GM18511 (cell line): ENCODE measurements around the gene WDFY4.

Experiments
- ATAC-seq: cut with Tn5 transposase; IDR thresholded peaks from one replicate; pipeline ENCODE4 v1.9.1; 2021; ENCODE audit warnings: mild to moderate bottlenecking, moderate library complexity; ENCODE audit not compliant: unreplicated experiment

The WDFY4 gene

GRCh38 chr10:48807791-48808470 is 123.3 kb downstream of the WDFY4 start:
- ATAC-seq, result no peak

- no peak for ATAC-seq
Observed at GRCh38 chr10:48809261-48809660, 124.6 kb downstream of the WDFY4 start.

- no peak for ATAC-seq
Observed at GRCh38 chr10:48811461-48811860, 126.8 kb downstream of the WDFY4 start.

GRCh38 chr10:48811917-48812316 is 127.2 kb downstream of the WDFY4 start:
- no peak for ATAC-seq

- ATAC-seq, result no peak
Observed at GRCh38 chr10:48813291-48813690, 128.6 kb downstream of the WDFY4 start.

GRCh38 chr10:48813825-48814224 is 129.2 kb downstream of the WDFY4 start:
- no peak for ATAC-seq

- ATAC-seq, result no peak
Observed at GRCh38 chr10:48814933-48815332, 130.3 kb downstream of the WDFY4 start.

- ATAC-seq, result no peak
Observed at GRCh38 chr10:48817141-48817540, 132.5 kb downstream of the WDFY4 start.

GRCh38 chr10:48818081-48818480 is 133.4 kb downstream of the WDFY4 start:
- no peak for ATAC-seq

GRCh38 chr10:48818861-48819520 is 134.3 kb downstream of the WDFY4 start:
- no peak for ATAC-seq

GRCh38 chr10:48819783-48820182 is 135.1 kb downstream of the WDFY4 start:
- ATAC-seq, result no peak

- no peak for ATAC-seq
Observed at GRCh38 chr10:48820231-48820630, 135.6 kb downstream of the WDFY4 start.

- ATAC-seq, result no peak
Observed at GRCh38 chr10:48820699-48821098, 136.0 kb downstream of the WDFY4 start.

- no peak for ATAC-seq
Observed at GRCh38 chr10:48821111-48821510, 136.4 kb downstream of the WDFY4 start.

GRCh38 chr10:48821692-48822091 is 137.0 kb downstream of the WDFY4 start:
- ATAC-seq, result no peak

- ATAC-seq, result no peak
Observed at GRCh38 chr10:48833674-48834073, 149.0 kb downstream of the WDFY4 start.

- no peak for ATAC-seq
Observed at GRCh38 chr10:48834189-48834965, 149.7 kb downstream of the WDFY4 start.

- ATAC-seq, result no peak
Observed at GRCh38 chr10:48835781-48836180, 151.1 kb downstream of the WDFY4 start.

- no peak for ATAC-seq
Observed at GRCh38 chr10:48836605-48837004, 151.9 kb downstream of the WDFY4 start.

- no peak for ATAC-seq
Observed at GRCh38 chr10:48838834-48839233, 154.2 kb downstream of the WDFY4 start.

GRCh38 chr10:48839809-48840679 is 155.4 kb downstream of the WDFY4 start:
- no peak for ATAC-seq
